K562 (cell line): ENCODE results near the gene PPFIA1. TPM values are rescaled to one million over a fixed set of nuclear protein-coding genes. Genes with fewer than 3 reads are reported as not detected.

ENCODE experiments used
- DMBX1 ChIP-seq: fragments of 250-450 bp; sonication (Bioruptor Pico); IDR thresholded peaks from 2 replicates; pipeline ENCODE4 v1.8.0; 2022; ENCODE audit warnings: inconsistent platforms, mild to moderate bottlenecking, moderate library complexity, borderline replicate concordance
- GATA2 ChIP-seq: sonication (generic); formaldehyde crosslinking; IDR thresholded peaks from 2 replicates; pipeline ENCODE4 v1.4.0; 2020; ENCODE audit warnings: mild to moderate bottlenecking, missing genetic modification reagents
- KDM5B ChIP-seq: fragments of 200-600 bp; sonication (generic); IDR thresholded peaks from 2 replicates; pipeline ENCODE4 v1.6.1; 2012; ENCODE audit warnings: low read depth, mild to moderate bottlenecking, moderate library complexity, low read length, control low read depth, inconsistent platforms; ENCODE audit not compliant: insufficient replicate concordance
- RBM22 ChIP-seq: fragments of 200-400 bp; formaldehyde crosslinking; IDR thresholded peaks from 2 replicates; pipeline ENCODE4 v1.6.1; 2018; ENCODE audit warnings: low read length, low read depth; ENCODE audit not compliant: poor library complexity, severe bottlenecking
- STAT5A ChIP-seq: IDR thresholded peaks from 2 replicates; pipeline ENCODE4 v1.6.1; 2012; ENCODE audit warnings: low read length, inconsistent platforms, borderline replicate concordance
- TEAD2 ChIP-seq: fragments of 450-650 bp; IDR thresholded peaks from 2 replicates; pipeline ENCODE4 v1.6.1; 2016; ENCODE audit warnings: missing genetic modification characterization, control low read depth, missing compliant biosample characterization
- ZBTB40 ChIP-seq, 2 experiments: fragments of 450-650 bp in 1 of 2; sonication (generic) in 1 of 2; formaldehyde crosslinking in 1 of 2; IDR thresholded peaks; 2 replicates each; pipeline versions ENCODE4 v1.7.1 to v1.9.0; 2016 to 2022; ENCODE audit warnings: inconsistent platforms in 1 of 2, mild to moderate bottlenecking in 1 of 2, missing genetic modification reagents in 1 of 2
- ZFP36 ChIP-seq: fragments of 150-350 bp; IDR thresholded peaks from 2 replicates; pipeline ENCODE4 v1.6.1; 2018; ENCODE audit warnings: low read length, low read depth; ENCODE audit not compliant: partially characterized antibody
- ZFP91 ChIP-seq: sonication (generic); formaldehyde crosslinking; IDR thresholded peaks from 2 replicates; pipeline ENCODE4 v1.8.0; 2022; ENCODE audit warnings: mild to moderate bottlenecking, missing genetic modification reagents
- ZHX1 ChIP-seq: fragments of 150-350 bp; conservative IDR thresholded peaks from 2 replicates; pipeline ENCODE4 v1.6.1; 2014; ENCODE audit warnings: low read length
- ZNF512 ChIP-seq: IDR thresholded peaks from 2 replicates; pipeline ENCODE4 v1.6.1; 2016; ENCODE audit warnings: missing genetic modification characterization, missing compliant biosample characterization
- ZNF830 ChIP-seq: fragments of 250-450 bp; sonication (Bioruptor Pico); IDR thresholded peaks from 2 replicates; pipeline ENCODE4 v1.5.0; 2021; ENCODE audit warnings: mild to moderate bottlenecking
- polyA plus RNA-seq, 8 experiments: library from polyadenylated mRNA; depleted of rRNA in 4 of 8; stranded (reverse) in 5 of 8; unstranded in 3 of 8; fragments of >200 nt; fragmentation: Nextera tagmentation in 2 of 8; fragmentation: Illumina TruSeq in 1 of 8; extraction: Ambion mirVana in 2 of 8; extraction: Trizol in 1 of 8; gene quantifications; 2 replicates each; pipeline versions ENCODE4 v1.2.1 to v1.2.3, GENCODE V29; 2011 to 2014; ENCODE audit warnings: inconsistent platforms in 1 of 8, missing spikeins in 1 of 8
- total RNA-seq, 7 experiments: library from RNA; depleted of rRNA in 6 of 7; stranded (reverse); fragments of >200 nt in 6 of 7; fragmentation: Illumina TruSeq in 2 of 7; extraction: Trizol in 2 of 7; gene quantifications; 2 replicates each; pipeline versions ENCODE4 v1.2.1 to v1.2.3, GENCODE V29; 2011 to 2021; ENCODE audit warnings: low replicate concordance in 1 of 7

The PPFIA1 gene
- total and polyA plus RNA-seq, 9 of the 15 experiments (the other 6 are each of a cell fraction or from before 2014, with no cell fraction given), result 9.9 to 41.5 (median 28.5) TPM

GRCh38 chr11:70306586-70307033 lies 36.1 kb downstream of the PPFIA1 start (continued):
- TF ChIP-seq ZBTB40 (IDR thresholded peaks at IDR 0.05) (no peak), ZBTB40 (CRISPR knock-in tag; IDR thresholded peaks at IDR 0.05) (no peak), ZFP36 (no peak), ZNF830 (CRISPR knock-in tag) (no peak), ZHX1 (no peak), GATA2 (CRISPR knock-in tag) (peak; percentile 64), TEAD2 (no peak), STAT5A (0 out of 2 replicates have a peak, but pooled peaks have one; percentile 11), DMBX1 (no peak), KDM5B (no peak), ZFP91 (CRISPR knock-in tag) (no peak), ZNF512 (tag) (no peak), RBM22 (no peak)
